ENCODE results near the gene STAM. TPM values are rescaled to one million over a fixed set of nuclear protein-coding genes. Genes with fewer than 3 reads are reported as not detected.
"Not testable (repeated sequence)": the region's sequence is repeated elsewhere in the genome, so short reads cannot be mapped to it uniquely, and the experiment has no call there.

The STAM gene
- total RNA-seq, 1 donor from 2014 or later = 25.0 TPM

GRCh38 chr10:17675638-17676037 lies 31.7 kb downstream of the STAM start:
- no peak for DNase-seq (ENCODE audit: low spot score)

- no peak for DNase-seq (ENCODE audit: low spot score)
Measured at GRCh38 chr10:17676919-17677318, 33.0 kb downstream of the STAM start.

- DNase-seq (ENCODE audit: low spot score) = no peak
Measured at GRCh38 chr10:17682236-17682946, 38.4 kb downstream of the STAM start.

GRCh38 chr10:17683541-17683940 lies 39.6 kb downstream of the STAM start:
- DNase-seq (ENCODE audit: low spot score) = no peak

- DNase-seq (ENCODE audit: low spot score) = no peak
Measured at GRCh38 chr10:17684537-17684936, 40.6 kb downstream of the STAM start.

- no peak for DNase-seq (ENCODE audit: low spot score)
Measured at GRCh38 chr10:17685233-17685840, 41.4 kb downstream of the STAM start.

- DNase-seq (ENCODE audit: low spot score) = no peak
Measured at GRCh38 chr10:17687117-17687831, 43.3 kb downstream of the STAM start.

GRCh38 chr10:17689137-17689536 lies 45.2 kb downstream of the STAM start:
- DNase-seq (ENCODE audit: low spot score) = no peak

- DNase-seq (ENCODE audit: low spot score) = no peak
Measured at GRCh38 chr10:17693009-17693408, 49.1 kb downstream of the STAM start.

- DNase-seq (ENCODE audit: low spot score) = no peak
Measured at GRCh38 chr10:17698696-17699095, 54.7 kb downstream of the STAM start.

GRCh38 chr10:17701301-17701700 lies 57.4 kb downstream of the STAM start:
- DNase-seq (ENCODE audit: low spot score) = no peak

GRCh38 chr10:17703706-17704105 lies 59.8 kb downstream of the STAM start:
- DNase-seq (ENCODE audit: low spot score) = no peak

- DNase-seq (ENCODE audit: low spot score) = no peak
Measured at GRCh38 chr10:17708821-17709220, 64.9 kb downstream of the STAM start.

GRCh38 chr10:17709492-17709891 lies 65.5 kb downstream of the STAM start:
- DNase-seq (ENCODE audit: low spot score) = no peak

- no peak for DNase-seq (ENCODE audit: low spot score)
Measured at GRCh38 chr10:17710181-17710580, 66.2 kb downstream of the STAM start.

GRCh38 chr10:17712053-17712452 lies 68.1 kb downstream of the STAM start:
- DNase-seq (ENCODE audit: low spot score) = no peak

- no peak for DNase-seq (ENCODE audit: low spot score)
Measured at GRCh38 chr10:17712717-17713471, 68.9 kb downstream of the STAM start.

GRCh38 chr10:17713758-17714157 lies 69.8 kb downstream of the STAM start:
- no peak for DNase-seq (ENCODE audit: low spot score)

- no peak for DNase-seq (ENCODE audit: low spot score)
Measured at GRCh38 chr10:17716161-17716560, 72.2 kb downstream of the STAM start.

- not testable (repeated sequence) for DNase-seq (ENCODE audit: low spot score)
Measured at GRCh38 chr10:17722317-17723014, 78.5 kb downstream of the STAM start.

- no peak for DNase-seq (ENCODE audit: low spot score)
Measured at GRCh38 chr10:17725703-17726102, 81.8 kb downstream of the STAM start.

- no peak for DNase-seq (ENCODE audit: low spot score)
Measured at GRCh38 chr10:17729630-17730029, 85.7 kb downstream of the STAM start.

All from ureter (tissue), 1 donor.